HUES6 (cell line): ENCODE measurements around the gene FOXJ2.
"Not testable (repeated sequence)": the region's sequence is repeated elsewhere in the genome, so short reads cannot be mapped to it uniquely, and the experiment has no call there.

Source experiments
- H3K27ac ChIP-seq: 2 replicates; pipeline ENCODE4 v1.7.0; 2013; ENCODE audit warnings: low read depth, mild to moderate bottlenecking, low read length, inconsistent platforms
- H3K27me3 ChIP-seq: 2 replicates; pipeline ENCODE4 v1.6.1; 2013; ENCODE audit warnings: low read length; ENCODE audit not compliant: control insufficient read depth, insufficient read depth
- H3K36me3 ChIP-seq: 2 replicates; pipeline ENCODE4 v1.6.1; 2013; ENCODE audit warnings: low read length; ENCODE audit not compliant: control insufficient read depth, insufficient read depth
- H3K4me1 ChIP-seq: 2 replicates; pipeline ENCODE4 v1.6.1; 2013; ENCODE audit warnings: low read length; ENCODE audit not compliant: control insufficient read depth, insufficient read depth
- H3K4me3 ChIP-seq: 2 replicates; pipeline ENCODE4 v1.5.1; 2013; ENCODE audit warnings: low read depth, low read length
- H3K9ac ChIP-seq: one replicate; pipeline ENCODE4 v1.6.1; 2013; ENCODE audit warnings: mild to moderate bottlenecking, low read length
- H3K9me3 ChIP-seq: 2 replicates; pipeline ENCODE4 v1.6.1; 2013; ENCODE audit warnings: low read depth, low read length; ENCODE audit not compliant: control insufficient read depth, insufficient read depth

The FOXJ2 gene

GRCh38 chr12:8088574-8088973 lies 56.1 kb downstream of the FOXJ2 start:
- no peaks in the 10 kb centered on the region for H3K4me1 ChIP-seq
- H3K27me3 ChIP-seq: no peaks in the 10 kb centered on the region
- no peaks in the 10 kb centered on the region for H3K9me3 ChIP-seq
- H3K36me3 ChIP-seq: peaks cover 40% of the 10 kb centered on the region
- H3K27ac ChIP-seq: no peak overlapping the region
- H3K4me3 ChIP-seq: no peak overlapping the region
- no peak overlapping the region for H3K9ac ChIP-seq

- H3K4me1 ChIP-seq, H3K9ac ChIP-seq, H3K9me3 ChIP-seq, H3K27ac ChIP-seq, H3K4me3 ChIP-seq, H3K27me3 ChIP-seq: not testable (repeated sequence)
- H3K36me3 ChIP-seq: peaks cover 46% of the 10 kb centered on the region
Measured at GRCh38 chr12:8089277-8089676, 56.8 kb downstream of the FOXJ2 start.

GRCh38 chr12:8089716-8090115 lies 57.2 kb downstream of the FOXJ2 start:
- Histone ChIP-seq H3K27me3 (no peaks in the 10 kb centered on the region), H3K27ac (no peak overlapping the region), H3K9me3 (no peaks in the 10 kb centered on the region), H3K9ac (no peak overlapping the region), H3K4me3 (no peak overlapping the region), H3K4me1 (no peaks in the 10 kb centered on the region), H3K36me3 (peaks cover 50% of the 10 kb centered on the region)

- Histone ChIP-seq H3K9ac (no peak overlapping the region), H3K9me3 (no peaks in the 10 kb centered on the region), H3K36me3 (peaks cover 74% of the 10 kb centered on the region), H3K27ac (no peak overlapping the region), H3K27me3 (no peaks in the 10 kb centered on the region), H3K4me1 (no peaks in the 10 kb centered on the region), H3K4me3 (no peak overlapping the region)
Measured at GRCh38 chr12:8093291-8093690, 60.8 kb downstream of the FOXJ2 start.

- Histone ChIP-seq H3K27me3 (no peaks in the 10 kb centered on the region), H3K36me3 (peaks cover 56% of the 10 kb centered on the region), H3K27ac (no peak overlapping the region), H3K9ac (no peak overlapping the region), H3K9me3 (no peaks in the 10 kb centered on the region), H3K4me3 (no peak overlapping the region), H3K4me1 (no peaks in the 10 kb centered on the region)
Measured at GRCh38 chr12:8096281-8096915, 63.9 kb downstream of the FOXJ2 start.

- H3K27me3 ChIP-seq: no peaks in the 10 kb centered on the region
- no peak overlapping the region for H3K9ac ChIP-seq
- peaks cover 6% of the 10 kb centered on the region; the same call in 1 of the 2 replicates for H3K9me3 ChIP-seq
- H3K4me1 ChIP-seq: no peaks in the 10 kb centered on the region
- no peak overlapping the region for H3K4me3 ChIP-seq
- H3K36me3 ChIP-seq: peaks cover 28% of the 10 kb centered on the region
- H3K27ac ChIP-seq: no peak overlapping the region
Measured at GRCh38 chr12:8099235-8099634, 66.7 kb downstream of the FOXJ2 start.
